HepG2 (cell line): Measurements from ENCODE around the gene CCSER1. TPM values are rescaled to one million over a fixed set of nuclear protein-coding genes. Genes with fewer than 3 reads are reported as not detected.

Experiments used
- ATAC-seq: fragments of 200-7000 bp; cut with Tn5 transposase; 3 replicates; pipeline ENCODE4 v1.9.1; 2020; ENCODE audit warnings: mild to moderate bottlenecking, moderate library complexity
- BruUV-seq: library from RNA; stranded (reverse); fragments of 400-500 nt; replicated peaks from 2 replicates; lab custom pipeline; 2021; lab: Mats Ljungman, UMichigan
- CTCF ChIA-PET: fragments of 300-600 bp; formaldehyde crosslinking; extraction: SDS; loops from one replicate; lab custom pipeline; 2021; ENCODE audit warnings: low total read pairs, inconsistent platforms, low intra/inter-chr PET ratio; lab: Yijun Ruan, JAX
- POLR2A ChIA-PET: fragments of 350-600 bp; sonication (Branson Sonifier 250); formaldehyde crosslinking; loops from one replicate; lab custom pipeline; 2020; ENCODE audit warnings: antibody characterized with exemption, inconsistent platforms; lab: Yijun Ruan, JAX
- DNase-seq: peaks from one replicate; pipeline ENCODE4 v3.0.0-alpha.2; 2015; ENCODE audit warnings: low spot score
- FAIRE-seq: peaks from 3 replicates; lab custom pipeline; 2011; peaks lifted over from hg19 to GRCh38; lab: Jason Lieb, UNC
- H2AFZ ChIP-seq: one replicate; pipeline ENCODE4 v1.6.1; 2011; ENCODE audit warnings: low read length, inconsistent platforms
- H3K27ac ChIP-seq: fragments of 300-600 bp; 3 replicates; pipeline ENCODE4 v1.8.0; 2011; ENCODE audit warnings: mixed run types, mild to moderate bottlenecking, mixed read lengths, low read length, inconsistent platforms; ENCODE audit not compliant: insufficient read depth; ENCODE audit errors: extremely low read length
- H3K27me3 ChIP-seq, 2 experiments: fragments of 200-600 bp in 1 of 2; 2 replicates in 1 of 2; 3 replicates in 1 of 2; pipeline versions ENCODE4 v1.6.0 to v1.8.0; 2011; ENCODE audit warnings: low read length in 2 of 2, mild to moderate bottlenecking in 2 of 2, moderate library complexity in 2 of 2, inconsistent platforms in 1 of 2; ENCODE audit not compliant: insufficient read depth in 2 of 2, control insufficient read depth in 1 of 2
- H3K36me3 ChIP-seq, 2 experiments: fragments of 200-600 bp in 1 of 2; replicated peaks in 1 of 2; 2 replicates in 1 of 2; 3 replicates in 1 of 2; pipeline versions ENCODE4 v1.5.1 to v1.8.0; 2011; ENCODE audit warnings: low read length in 2 of 2, inconsistent platforms in 1 of 2; ENCODE audit not compliant: insufficient read depth in 2 of 2, control insufficient read depth in 1 of 2
- H3K4me1 ChIP-seq: 2 replicates; pipeline ENCODE4 v1.5.1; 2012; ENCODE audit warnings: low read length, inconsistent platforms; ENCODE audit not compliant: insufficient read depth
- H3K4me2 ChIP-seq: 2 replicates; pipeline ENCODE4 v1.6.0; 2011; ENCODE audit warnings: low read depth, low read length, inconsistent platforms
- H3K4me3 ChIP-seq, 3 experiments: fragments of 200-600 bp in 1 of 3; sonication (generic), shearing (Covaris generic) in 1 of 3; replicated peaks in 1 of 3; 2 replicates each; pipeline ENCODE4 v1.5.1; 2011 to 2016; ENCODE audit warnings: low read length in 3 of 3, inconsistent platforms in 2 of 3, low read depth in 2 of 3, mild to moderate bottlenecking in 2 of 3, control low read depth in 1 of 3, mixed read lengths in 1 of 3; ENCODE audit not compliant: insufficient read depth in 1 of 3
- H3K79me2 ChIP-seq: one replicate; pipeline ENCODE4 v1.6.1; 2011; ENCODE audit warnings: low read length, inconsistent platforms; ENCODE audit not compliant: insufficient read depth
- H3K9ac ChIP-seq: 2 replicates; pipeline ENCODE4 v1.6.0; 2011; ENCODE audit warnings: mild to moderate bottlenecking, low read depth, low read length, inconsistent platforms; ENCODE audit not compliant: insufficient read depth
- H3K9me3 ChIP-seq: 2 replicates; pipeline ENCODE4 v1.5.1; 2012; ENCODE audit warnings: mild to moderate bottlenecking, low read length
- H4K20me1 ChIP-seq: 2 replicates; pipeline ENCODE4 v1.6.0; 2011; ENCODE audit warnings: inconsistent platforms, mild to moderate bottlenecking, low read length, moderate library complexity; ENCODE audit not compliant: insufficient read depth
- BRCA1 ChIP-seq: sonication (generic); formaldehyde crosslinking; IDR thresholded peaks from 2 replicates; pipeline ENCODE4 v1.4.0; 2020; ENCODE audit warnings: missing genetic modification reagents
- CREBL2 ChIP-seq: sonication (generic); formaldehyde crosslinking; IDR thresholded peaks from 2 replicates; pipeline ENCODE4 v1.8.1; 2023; ENCODE audit warnings: missing genetic modification reagents, mild to moderate bottlenecking, borderline replicate concordance
- ETV5 ChIP-seq: IDR thresholded peaks from 2 replicates; pipeline ENCODE4 v1.6.1; 2018; ENCODE audit warnings: missing biosample characterization, missing genetic modification reagents, inconsistent platforms, borderline replicate concordance
- HDAC2 ChIP-seq: sonication (generic); formaldehyde crosslinking; IDR thresholded peaks from 2 replicates; pipeline ENCODE4 v1.4.0; 2020; ENCODE audit warnings: missing genetic modification reagents
- MED8 ChIP-seq: sonication (generic); formaldehyde crosslinking; IDR thresholded peaks from 2 replicates; pipeline ENCODE4 v1.8.1; 2023; ENCODE audit warnings: mild to moderate bottlenecking, missing genetic modification reagents; ENCODE audit not compliant: insufficient replicate concordance
- NCOA2 ChIP-seq: sonication (generic); formaldehyde crosslinking; IDR thresholded peaks from 2 replicates; pipeline ENCODE4 v1.8.0; 2022; ENCODE audit warnings: inconsistent platforms
- NFATC3 ChIP-seq: sonication (generic); formaldehyde crosslinking; IDR thresholded peaks from 2 replicates; pipeline ENCODE4 v1.5.1; 2020; ENCODE audit warnings: mild to moderate bottlenecking, missing genetic modification reagents
- REPIN1 ChIP-seq: sonication (generic); formaldehyde crosslinking; IDR thresholded peaks from 2 replicates; pipeline ENCODE4 v1.8.0; 2022; ENCODE audit warnings: missing genetic modification reagents, low read depth, mild to moderate bottlenecking, borderline replicate concordance
- SALL2 ChIP-seq: sonication (generic); formaldehyde crosslinking; IDR thresholded peaks from 2 replicates; pipeline ENCODE4 v1.8.1; 2023; ENCODE audit warnings: mild to moderate bottlenecking, missing genetic modification reagents, inconsistent platforms
- SNAPC5 ChIP-seq: sonication (generic); formaldehyde crosslinking; IDR thresholded peaks from 2 replicates; pipeline ENCODE4 v1.8.1; 2023; ENCODE audit warnings: mild to moderate bottlenecking, missing genetic modification reagents, borderline replicate concordance
- TCF7 ChIP-seq: sonication (generic); IDR thresholded peaks from 2 replicates; pipeline ENCODE4 v1.6.1; 2016; ENCODE audit warnings: antibody characterized with exemption, low read depth
- U2AF2 ChIP-seq: fragments of 200-400 bp; formaldehyde crosslinking; IDR thresholded peaks from 2 replicates; pipeline ENCODE4 v1.6.1; 2017; ENCODE audit warnings: low read depth, mild to moderate bottlenecking, low read length
- XRCC5 ChIP-seq: fragments of 200-400 bp; formaldehyde crosslinking; optimal IDR thresholded peaks from 2 replicates; pipeline ENCODE3; 2017; ENCODE audit warnings: mild to moderate bottlenecking, low read length
- ZBTB4 ChIP-seq: sonication (generic); formaldehyde crosslinking; IDR thresholded peaks from 2 replicates; pipeline ENCODE4 v1.4.0; 2020; ENCODE audit warnings: missing genetic modification reagents, mild to moderate bottlenecking, borderline replicate concordance
- ZNF207 ChIP-seq: fragments of 450-650 bp; IDR thresholded peaks from 2 replicates; pipeline ENCODE4 v1.6.1; 2016; ENCODE audit warnings: antibody characterized with exemption, borderline replicate concordance
- ZNF224 ChIP-seq: sonication (generic); formaldehyde crosslinking; IDR thresholded peaks from 2 replicates; pipeline ENCODE4 v1.5.0; 2020; ENCODE audit warnings: mild to moderate bottlenecking, missing genetic modification reagents
- ZNF619 ChIP-seq: sonication (generic); formaldehyde crosslinking; IDR thresholded peaks from 2 replicates; pipeline ENCODE4 v1.4.0; 2020; ENCODE audit warnings: mild to moderate bottlenecking, missing genetic modification reagents
- ZSCAN5A ChIP-seq: sonication (generic); formaldehyde crosslinking; IDR thresholded peaks from 2 replicates; pipeline ENCODE4 v1.8.0; 2022; ENCODE audit warnings: mild to moderate bottlenecking, missing genetic modification reagents, borderline replicate concordance
- ZSCAN9 ChIP-seq: IDR thresholded peaks from 2 replicates; pipeline ENCODE4 v1.6.1; 2016; ENCODE audit warnings: borderline replicate concordance
- ZUFSP ChIP-seq: sonication (generic); formaldehyde crosslinking; IDR thresholded peaks from 2 replicates; pipeline ENCODE4 v1.9.0; 2021; ENCODE audit warnings: missing genetic modification reagents, mild to moderate bottlenecking, borderline replicate concordance
- WGBS: methylation state at CpG from one replicate; pipeline ENCODE4 v1.1.6; 2017; ENCODE audit warnings: low lambda C conversion rate; 5-methylcytosine and 5-hydroxymethylcytosine counted together
- in situ Hi-C: cut with HindIII; loops from 2 replicates; pipeline ENCODE4 v1.10.0; 2017; ENCODE audit warnings: low pct_unique_long_range_greater_than_20kb; ENCODE audit not compliant: extremely low pct_ligation_motif_present
- intact Hi-C: fragments of 100-400 bp; cut with micrococcal nuclease; formaldehyde crosslinking; loops from one replicate; pipeline ENCODE4 v1.10.0; 2022; ENCODE audit not compliant: unreplicated experiment
- polyA plus RNA-seq, 8 experiments: library from polyadenylated mRNA; depleted of rRNA in 3 of 8; stranded (reverse) in 7 of 8; unstranded in 1 of 8; fragments of >200 nt; fragmentation: Illumina TruSeq in 4 of 8; extraction: Trizol in 4 of 8; gene quantifications; 2 replicates each; pipeline versions ENCODE4 v1.2.1 to v1.2.3, GENCODE V29; 2011 to 2016; ENCODE audit warnings: low read depth in 4 of 8, missing spikeins in 1 of 8, mixed read lengths in 1 of 8; ENCODE audit not compliant: insufficient read depth in 1 of 8
- total RNA-seq, 5 experiments: library from RNA; depleted of rRNA; stranded (reverse); fragments of >200 nt; fragmentation: Illumina TruSeq; extraction: Trizol; gene quantifications; 2 replicates each; pipeline ENCODE4 v1.2.3, GENCODE V29; 2016; ENCODE audit warnings: low read depth in 1 of 5

CCSER1 gene
- total and polyA plus RNA-seq, 2 of the 13 experiments (the other 11 are each of a cell fraction or from before 2014, with no cell fraction given): not detected

GRCh38 chr4:91325495-91325894, 1198.3 kb downstream of the CCSER1 start:
- no peak overlapping the region for H3K27ac ChIP-seq
- DNase-seq (no peak), FAIRE-seq (no peak), ATAC-seq (no peak)
- peaks cover 39% of the 10 kb centered on the region for H3K9me3 ChIP-seq
- ChIA-PET POLR2A (no interaction called here), CTCF (no interaction called here)
- no peaks in the 10 kb centered on the region for H3K79me2 ChIP-seq
- no peaks in the 10 kb centered on the region for H3K36me3 ChIP-seq
- no peak overlapping the region for H3K4me2 ChIP-seq
- WGBS: 6% methylated on average over 1 of the region's 1 CpG
- no peak overlapping the region for H3K4me3 ChIP-seq
- H3K4me1 ChIP-seq: no peaks in the 10 kb centered on the region
- intact Hi-C loops: no loop called here
- TF ChIP-seq ZSCAN5A (CRISPR knock-in tag): no peak
- TF ChIP-seq ZNF619 (CRISPR knock-in tag): no peak
- no peak for TF ChIP-seq CREBL2 (CRISPR knock-in tag)
- TF ChIP-seq ZNF207: no peak
- no peak for TF ChIP-seq ZUFSP (CRISPR knock-in tag)
- no peak for TF ChIP-seq XRCC5
- no peak for TF ChIP-seq ZNF224 (CRISPR knock-in tag)
- no peak for TF ChIP-seq ETV5
- no peak for TF ChIP-seq NCOA2 (CRISPR knock-in tag)
- no peak for TF ChIP-seq SNAPC5 (CRISPR knock-in tag)
- TF ChIP-seq NFATC3: no peak
- TF ChIP-seq HDAC2: no peak
- no peak for TF ChIP-seq ZSCAN9 (CRISPR knock-in tag)
- no peak for TF ChIP-seq SALL2
- no peak for TF ChIP-seq REPIN1
- no peak for TF ChIP-seq U2AF2
- no peak for TF ChIP-seq BRCA1
- TF ChIP-seq ZBTB4: no peak
- TF ChIP-seq MED8: no peak
- TF ChIP-seq TCF7: no peak
- TF ChIP-seq, all 625 proteins: peak for 0
- Histone ChIP-seq H3K9ac (no peak overlapping the region), H3K27me3 (no peaks in the 10 kb centered on the region), H2AFZ (no peak overlapping the region), H4K20me1 (no peaks in the 10 kb centered on the region)
- BruUV-seq: no TSS peak
- in situ Hi-C loops: no loop called here
